CD4-positive, alpha-beta T cell (primary cell): Measurements from ENCODE around the gene PTPRD. TPM values are rescaled to one million over a fixed set of nuclear protein-coding genes. Genes with fewer than 3 reads are reported as not detected.

ENCODE experiments used
- ATAC-seq: fragments of 200-7000 bp; cut with Tn5 transposase; one replicate; pipeline ENCODE4 v1.10.0; 2022; ENCODE audit warnings: mild to moderate bottlenecking; ENCODE audit not compliant: poor library complexity
- CTCF ChIA-PET: fragments of 350-600 bp; sonication (Branson Sonifier 250); formaldehyde crosslinking; loops from one replicate; lab custom pipeline; 2021; ENCODE audit warnings: antibody characterized with exemption, inconsistent platforms; lab: Charles Lee
- POLR2A ChIA-PET: fragments of 350-600 bp; sonication (Branson Sonifier 250); formaldehyde crosslinking; loops from one replicate; lab custom pipeline; 2021; ENCODE audit warnings: antibody characterized with exemption, inconsistent platforms; lab: Charles Lee
- DNase-seq, 14 experiments: peaks; one replicate each; pipeline ENCODE4 v3.0.0-alpha.2; 2013 to 2020; ENCODE audit warnings: mixed read lengths in 2 of 14
- H3K27ac ChIP-seq, 2 donors: one replicate each; pipeline versions ENCODE4 v1.5.1 to v1.7.0; 2013; ENCODE audit warnings: low read length in 2 of 2, low read depth in 1 of 2, mild to moderate bottlenecking in 1 of 2
- H3K27me3 ChIP-seq, 2 experiments: 1 replicate in 1 of 2; 2 replicates in 1 of 2; pipeline versions ENCODE4 v1.6.1 to v1.7.0; 2013; ENCODE audit warnings: low read length in 2 of 2, control low read depth in 1 of 2, mild to moderate bottlenecking in 1 of 2, moderate library complexity in 1 of 2; ENCODE audit not compliant: insufficient read depth in 2 of 2, control insufficient read depth in 1 of 2
- H3K36me3 ChIP-seq: one replicate; pipeline ENCODE4 v1.6.1; 2013; ENCODE audit warnings: low read length, control low read depth; ENCODE audit not compliant: insufficient read depth
- H3K4me1 ChIP-seq: one replicate; pipeline ENCODE4 v1.6.1; 2013; ENCODE audit warnings: low read length, control low read depth; ENCODE audit not compliant: insufficient read depth
- H3K4me3 ChIP-seq: one replicate; pipeline ENCODE4 v1.5.1; 2013; ENCODE audit warnings: mild to moderate bottlenecking, low read length, moderate library complexity
- H3K9me3 ChIP-seq, 2 experiments: 1 replicate in 1 of 2; 2 replicates in 1 of 2; pipeline versions ENCODE4 v1.6.1 to v1.7.0; 2013; ENCODE audit warnings: low read length in 2 of 2, mild to moderate bottlenecking in 2 of 2, control low read depth in 1 of 2, moderate library complexity in 1 of 2; ENCODE audit not compliant: control insufficient read depth in 1 of 2, insufficient read depth in 1 of 2
- H3K27ac Mint-ChIP-seq: one replicate; pipeline ENCODE4 v1.8.0; 2020; ENCODE audit warnings: mixed read lengths
- H3K27me3 Mint-ChIP-seq: one replicate; pipeline ENCODE4 v1.8.0; 2021; ENCODE audit warnings: mixed read lengths
- H3K36me3 Mint-ChIP-seq: one replicate; pipeline ENCODE4 v1.8.0; 2021; ENCODE audit warnings: low read depth, mixed read lengths
- H3K4me1 Mint-ChIP-seq: one replicate; pipeline ENCODE4 v1.8.0; 2021; ENCODE audit warnings: low read depth, mixed read lengths
- H3K4me3 Mint-ChIP-seq: one replicate; pipeline ENCODE4 v1.8.0; 2020; ENCODE audit warnings: mild to moderate bottlenecking, mixed read lengths
- H3K9me3 Mint-ChIP-seq: one replicate; pipeline ENCODE4 v1.8.0; 2020; ENCODE audit warnings: mixed read lengths
- CTCF ChIP-seq: fragments of 200-600 bp; IDR thresholded peaks from one replicate; pipeline ENCODE4 v1.8.0; 2022; ENCODE audit warnings: antibody characterized with exemption, mild to moderate bottlenecking
- intact Hi-C, 2 experiments: fragments of 100-400 bp; cut with DNase I in 1 of 2; cut with micrococcal nuclease in 1 of 2; formaldehyde crosslinking; loops; one replicate each; pipeline versions ENCODE4 v1.15.1 to v1.9.0; 2023 to 2025; cut with DNase I, micrococcal nuclease
- total RNA-seq, 174 experiments: library from RNA in 2 of 174; stranded (reverse) in 2 of 174; gene quantifications; one replicate each; pipeline ENCODE4 v1.2.3 and lab custom pipeline; 2021 to 2026

Gene PTPRD
- total RNA-seq, 2 experiments from 2014 or later = not detected

GRCh38 chr9:9924376-9924775 is 688.4 kb downstream of the PTPRD start:
- Histone ChIP-seq H3K27ac (no peak overlapping the region), H3K9me3 (no peaks in the 10 kb centered on the region), H3K4me1 (no peaks in the 10 kb centered on the region), H3K36me3 (no peaks in the 10 kb centered on the region), H3K27me3 (no peaks in the 10 kb centered on the region), H3K4me3 (no peak overlapping the region)
- ATAC-seq (no peak), DNase-seq (peak in 1 of 14 experiments; percentile 41)
- Mint-ChIP-seq H3K27me3 (no peaks in the 10 kb centered on the region), H3K4me1 (no peaks in the 10 kb centered on the region), H3K36me3 (no peaks in the 10 kb centered on the region), H3K9me3 (no peaks in the 10 kb centered on the region), H3K27ac (no peak overlapping the region), H3K4me3 (no peak overlapping the region)
- no peak for TF ChIP-seq CTCF
- CTCF ChIA-PET = interaction anchor here (1.8 kb wide), 1 partner anchor 18 kb away, joined by 6 read pairs; no protein-coding TSS in a partner anchor
- intact Hi-C loops = no loop called here
- POLR2A ChIA-PET = interaction anchor here (1.0 kb wide), 1 partner anchor 18 kb away, joined by 3 read pairs; no protein-coding TSS in a partner anchor

DNA sequence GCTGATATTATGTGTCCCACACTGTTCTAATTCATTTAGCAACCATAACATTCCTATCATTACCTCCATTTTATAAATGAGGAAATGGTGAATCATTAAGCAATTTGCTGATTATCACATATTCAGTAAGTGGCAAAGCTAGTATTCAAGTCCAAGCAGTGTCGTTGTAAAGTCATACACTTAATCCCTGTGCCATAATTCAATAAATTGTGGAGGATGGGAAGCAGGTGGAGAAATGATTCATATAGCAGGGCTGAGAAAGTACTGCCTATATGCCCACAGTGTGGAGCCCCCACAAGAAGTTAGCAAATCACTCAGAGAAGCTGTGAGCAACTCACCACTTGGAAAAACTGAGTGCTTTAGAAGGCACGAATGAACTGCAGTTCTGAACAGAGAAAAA is 691.0 kb downstream of the PTPRD start:
- intact Hi-C loops = no loop called here
- H3K27me3 Mint-ChIP-seq = no peaks in the 10 kb centered on the region
- POLR2A ChIA-PET = no interaction called here

GRCh38 chr9:9920425-9921060 is 692.3 kb downstream of the PTPRD start:
- H3K4me3 ChIP-seq = no peak overlapping the region
- H3K27ac ChIP-seq = no peak overlapping the region
- ATAC-seq (no peak), DNase-seq (no peak)
- no peaks in the 10 kb centered on the region for H3K36me3 ChIP-seq
- Mint-ChIP-seq H3K4me3 (no peak overlapping the region), H3K27ac (no peak overlapping the region), H3K9me3 (peaks cover 3% of the 10 kb centered on the region), H3K36me3 (no peaks in the 10 kb centered on the region), H3K27me3 (no peaks in the 10 kb centered on the region), H3K4me1 (no peaks in the 10 kb centered on the region)
- CTCF ChIA-PET = interaction anchor here (1.2 kb wide), 1 partner anchor 8 kb away, joined by 3 read pairs; no protein-coding TSS in a partner anchor
- no peaks in the 10 kb centered on the region for H3K9me3 ChIP-seq
- no peak for TF ChIP-seq CTCF
- intact Hi-C loops = no loop called here
- H3K27me3 ChIP-seq = no peaks in the 10 kb centered on the region
- H3K4me1 ChIP-seq = no peaks in the 10 kb centered on the region
- POLR2A ChIA-PET = no interaction called here

More for the DNA sequence above, 691.0 kb downstream of the PTPRD start:
- Mint-ChIP-seq H3K4me3 (no peak overlapping the region), H3K9me3 (no peaks in the 10 kb centered on the region), H3K27ac (no peak overlapping the region), H3K4me1 (no peaks in the 10 kb centered on the region), H3K36me3 (no peaks in the 10 kb centered on the region)
- ATAC-seq (no peak), DNase-seq (no peak)
- no peak overlapping the region for H3K4me3 ChIP-seq
- H3K9me3 ChIP-seq = no peaks in the 10 kb centered on the region
- H3K4me1 ChIP-seq = no peaks in the 10 kb centered on the region
- no peak for TF ChIP-seq CTCF
- CTCF ChIA-PET = interaction anchor here (1.2 kb wide), 1 partner anchor 9 kb away, joined by 3 read pairs; no protein-coding TSS in a partner anchor
- no peak overlapping the region for H3K27ac ChIP-seq
- no peaks in the 10 kb centered on the region for H3K36me3 ChIP-seq
- no peaks in the 10 kb centered on the region for H3K27me3 ChIP-seq
